Right lobe of liver (tissue), 6 donors: ENCODE data around the gene ZFR2. TPM values are rescaled to one million over a fixed set of nuclear protein-coding genes. Genes with fewer than 3 reads are reported as not detected.
"Not testable (repeated sequence)": the region's sequence is repeated elsewhere in the genome, so short reads cannot be mapped to it uniquely, and the experiment has no call there.

ENCODE experiments used
- ATAC-seq, 4 donors: fragments of 200-7000 bp; cut with Tn5 transposase; one replicate each; pipeline ENCODE4 v1.9.1; 2020; ENCODE audit warnings: mild to moderate bottlenecking in 4 of 4, moderate library complexity in 4 of 4
- DNase-seq, 3 donors: peaks; one replicate each; pipeline ENCODE4 v3.0.0-alpha.2; 2020
- H3K27ac ChIP-seq, 3 donors: fragments of 200-600 bp; one replicate each; pipeline ENCODE4 v1.8.0; 2022
- H3K27me3 ChIP-seq, 2 donors: fragments of 200-600 bp; one replicate each; pipeline ENCODE4 v1.8.0; 2022
- H3K36me3 ChIP-seq, 4 donors: fragments of 200-600 bp; sonication (generic) in 1 of 4; one replicate each; pipeline versions ENCODE4 v1.5.1 to v1.8.0; 2017 to 2022; ENCODE audit warnings: control low read depth in 1 of 4
- H3K4me1 ChIP-seq, 4 donors: fragments of 200-600 bp; sonication (generic) in 1 of 4; one replicate each; pipeline versions ENCODE4 v1.5.1 to v1.8.0; 2017 to 2022; ENCODE audit warnings: control low read depth in 1 of 4
- H3K4me3 ChIP-seq, 3 donors: fragments of 200-600 bp; one replicate each; pipeline ENCODE4 v1.8.0; 2022
- H3K9me3 ChIP-seq, 4 donors: fragments of 200-600 bp; sonication (generic) in 1 of 4; one replicate each; pipeline versions ENCODE4 v1.5.1 to v1.8.0; 2017 to 2022; ENCODE audit warnings: control low read depth in 1 of 4
- POLR2A ChIP-seq: fragments of 450-650 bp; IDR thresholded peaks from one replicate; pipeline ENCODE4 v1.6.1; 2017; ENCODE audit warnings: antibody characterized with exemption, mild to moderate bottlenecking
- WGBS: methylation state at CpG from one replicate; pipeline ENCODE4 v1.1.6; 2018; ENCODE audit warnings: low coverage, low lambda C conversion rate; ENCODE audit not compliant: insufficient coverage; ENCODE audit errors: missing lambda C conversion rate; 5-methylcytosine and 5-hydroxymethylcytosine counted together
- intact Hi-C, 2 donors: fragments of 100-400 bp; cut with DNase I; formaldehyde crosslinking; loops; one replicate each; pipeline versions ENCODE4 v1.11.2 to v1.14.1; 2022
- total RNA-seq, 6 experiments: library from RNA; depleted of rRNA in 2 of 6; stranded (reverse); fragments of >200 nt in 2 of 6; fragmentation: NEBNext Ultra II Directional in 3 of 6; extraction: Animal tissue kit (Norgen Biotek cat#: 25700) in 3 of 6; gene quantifications; one replicate each; pipeline versions ENCODE4 v1.1.0 to v1.2.4, GENCODE V29; 2016 to 2023
- TF ChIP-seq, protein P1 (sequence below), 4 donors: fragments of 200-600 bp in 3 of 4; fragments of 450-650 bp in 1 of 4; IDR thresholded peaks; one replicate each; pipeline versions ENCODE4 v1.5.1 to v1.8.0; 2016 to 2022; ENCODE audit warnings: antibody characterized with exemption in 4 of 4, mild to moderate bottlenecking in 2 of 4
- donor health status: DM: no; HTN: yes; CAD: no.
- donor health status: DM: no; HTN: no; CAD: no.
- donor health status: DM: no; HTN: no; CAD: no.
- donor health status: DM: no; HTN: yes; CAD: no.
- donor health status: DM: no; HTN: yes; CAD: no.

The ZFR2 gene
- total RNA-seq, 6 experiments from 2014 or later = not detected

DNA sequence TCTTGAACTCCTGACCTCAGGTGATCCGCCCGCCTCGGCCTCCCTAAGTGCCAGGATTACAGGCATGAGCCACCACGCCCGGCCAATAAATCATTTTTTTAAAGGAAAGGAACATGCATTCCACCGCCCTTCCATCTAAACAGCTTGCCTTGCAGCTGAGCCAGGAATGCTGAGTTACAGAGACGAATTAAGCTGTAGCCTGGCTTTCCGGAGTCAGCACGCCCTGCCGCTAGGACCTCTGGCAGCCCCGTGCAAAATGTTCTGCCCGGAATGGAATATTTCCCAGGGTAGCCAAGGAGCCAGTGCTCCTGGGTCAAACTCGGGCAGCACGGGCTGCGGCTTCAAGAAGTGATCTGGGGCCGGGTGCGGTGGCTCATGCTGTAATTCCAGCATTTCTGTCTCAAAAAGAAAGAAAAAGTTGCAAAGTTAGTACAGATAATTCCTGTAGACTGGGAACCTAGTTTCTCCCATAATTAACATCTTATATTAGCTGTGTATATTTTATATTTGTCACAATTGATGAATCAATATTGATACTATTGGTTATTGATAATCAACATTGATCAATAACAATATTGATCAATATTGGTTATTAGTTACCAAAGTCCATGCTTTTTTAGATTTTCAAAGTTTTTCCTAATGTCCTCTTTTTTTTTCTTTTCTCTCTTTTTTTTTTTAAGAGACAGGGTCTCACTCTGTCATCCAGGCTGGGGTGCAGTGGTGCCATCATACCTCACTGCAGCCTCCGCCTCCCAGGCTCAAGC is 30.9 kb upstream of the ZFR2 start:
- ATAC-seq = no peak
- intact Hi-C loops = no loop called here
- no peaks in the 10 kb centered on the region for H3K27me3 ChIP-seq
- DNase-seq = no peak
- H3K36me3 ChIP-seq = no peaks in the 10 kb centered on the region
- TF ChIP-seq POLR2A = no peak
- TF ChIP-seq, protein P1, sequence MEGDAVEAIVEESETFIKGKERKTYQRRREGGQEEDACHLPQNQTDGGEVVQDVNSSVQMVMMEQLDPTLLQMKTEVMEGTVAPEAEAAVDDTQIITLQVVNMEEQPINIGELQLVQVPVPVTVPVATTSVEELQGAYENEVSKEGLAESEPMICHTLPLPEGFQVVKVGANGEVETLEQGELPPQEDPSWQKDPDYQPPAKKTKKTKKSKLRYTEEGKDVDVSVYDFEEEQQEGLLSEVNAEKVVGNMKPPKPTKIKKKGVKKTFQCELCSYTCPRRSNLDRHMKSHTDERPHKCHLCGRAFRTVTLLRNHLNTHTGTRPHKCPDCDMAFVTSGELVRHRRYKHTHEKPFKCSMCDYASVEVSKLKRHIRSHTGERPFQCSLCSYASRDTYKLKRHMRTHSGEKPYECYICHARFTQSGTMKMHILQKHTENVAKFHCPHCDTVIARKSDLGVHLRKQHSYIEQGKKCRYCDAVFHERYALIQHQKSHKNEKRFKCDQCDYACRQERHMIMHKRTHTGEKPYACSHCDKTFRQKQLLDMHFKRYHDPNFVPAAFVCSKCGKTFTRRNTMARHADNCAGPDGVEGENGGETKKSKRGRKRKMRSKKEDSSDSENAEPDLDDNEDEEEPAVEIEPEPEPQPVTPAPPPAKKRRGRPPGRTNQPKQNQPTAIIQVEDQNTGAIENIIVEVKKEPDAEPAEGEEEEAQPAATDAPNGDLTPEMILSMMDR (IDR thresholded peaks at IDR 0.05) = no peak
- no peak overlapping the region for H3K4me3 ChIP-seq
- no peak overlapping the region for H3K27ac ChIP-seq
- WGBS = 74% methylated on average over 14 of the region's 18 CpGs
- H3K9me3 ChIP-seq = no peaks in the 10 kb centered on the region
- H3K4me1 ChIP-seq = no peaks in the 10 kb centered on the region

DNA sequence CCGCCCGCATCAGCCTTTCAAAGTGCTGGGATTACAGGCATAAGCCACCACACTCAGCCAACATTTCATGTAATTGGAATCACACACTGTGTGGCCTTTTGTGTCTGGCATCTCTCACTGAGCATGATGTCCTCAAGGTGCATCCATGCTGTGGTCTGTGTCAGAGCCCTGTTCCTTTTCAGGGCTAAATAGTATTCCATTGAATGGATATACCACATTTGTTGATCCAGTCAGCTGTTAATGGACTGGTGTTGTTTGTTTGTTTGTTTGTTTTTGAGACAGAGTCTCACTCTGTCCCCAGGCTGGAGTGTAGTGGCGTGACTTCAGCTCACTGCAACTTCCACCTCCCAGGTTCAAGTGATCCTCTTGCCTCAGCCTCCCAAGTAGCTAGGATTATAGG is 29.6 kb upstream of the ZFR2 start:
- ATAC-seq (no peak), DNase-seq (no peak)
- intact Hi-C loops = no loop called here
- WGBS = 92% methylated on average over 2 of the region's 3 CpGs
- Histone ChIP-seq H3K27me3 (no peaks in the 10 kb centered on the region), H3K9me3 (no peaks in the 10 kb centered on the region), H3K4me1 (no peaks in the 10 kb centered on the region), H3K36me3 (no peaks in the 10 kb centered on the region), H3K27ac (no peak overlapping the region), H3K4me3 (no peak overlapping the region)
- no peak for TF ChIP-seq POLR2A
- TF ChIP-seq, protein P1 (IDR thresholded peaks at IDR 0.05) = no peak

DNA sequence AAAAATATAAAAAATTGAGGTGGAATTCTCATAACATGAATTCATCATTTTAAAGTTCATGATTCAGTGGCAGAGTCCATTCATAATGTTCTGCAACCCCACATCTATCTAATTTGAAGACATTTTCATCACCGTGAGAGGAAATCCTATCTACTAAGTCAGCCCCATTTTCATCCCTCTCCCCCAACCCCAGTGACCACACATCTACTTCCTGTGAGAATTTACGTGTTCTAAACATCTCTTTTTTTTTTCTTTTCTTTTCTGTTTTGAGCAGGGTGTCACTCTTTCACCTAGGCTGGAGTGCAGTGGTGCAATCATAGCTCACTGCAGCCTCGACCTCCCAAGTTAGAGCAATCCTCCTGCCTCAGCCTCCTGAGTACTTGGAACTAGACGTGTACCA is 29.1 kb upstream of the ZFR2 start:
- 45% methylated on average over 4 of the region's 4 CpGs for WGBS

DNA sequence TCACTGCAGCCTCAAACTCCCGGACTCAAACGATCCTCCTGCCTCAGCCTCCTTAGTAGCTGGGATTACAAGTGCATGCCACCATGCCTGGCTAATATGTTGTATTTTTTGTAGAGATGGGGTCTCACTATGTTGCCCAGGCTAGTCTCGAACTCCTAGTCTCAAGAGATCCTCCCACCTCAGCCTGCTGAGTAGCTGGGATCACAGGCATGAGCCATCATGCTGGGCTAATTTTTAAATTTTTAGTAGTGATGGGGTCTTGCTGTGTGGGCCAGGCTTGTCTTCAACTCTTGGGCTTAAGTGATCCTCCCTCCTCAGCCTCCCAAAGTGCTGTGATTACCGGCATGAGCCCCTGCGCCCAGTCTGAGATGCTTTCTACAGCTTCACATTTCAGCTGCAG is 26.9 kb upstream of the ZFR2 start:
- DNase-seq (no peak), ATAC-seq (no peak)
- no peaks in the 10 kb centered on the region for H3K36me3 ChIP-seq
- WGBS = no CpG with 5 or more reads among the region's 5 CpGs
- no peak overlapping the region for H3K27ac ChIP-seq
- no peak for TF ChIP-seq POLR2A
- H3K4me1 ChIP-seq = no peaks in the 10 kb centered on the region
- no peaks in the 10 kb centered on the region for H3K27me3 ChIP-seq
- intact Hi-C loops = no loop called here
- H3K9me3 ChIP-seq = no peaks in the 10 kb centered on the region
- no peak overlapping the region for H3K4me3 ChIP-seq

More for the DNA sequence above, 29.1 kb upstream of the ZFR2 start:
- Histone ChIP-seq H3K36me3 (no peaks in the 10 kb centered on the region), H3K4me1 (no peaks in the 10 kb centered on the region), H3K27me3 (no peaks in the 10 kb centered on the region), H3K4me3 (no peak overlapping the region), H3K27ac (no peak overlapping the region), H3K9me3 (no peaks in the 10 kb centered on the region)
- ATAC-seq (no peak), DNase-seq (no peak)
- intact Hi-C loops = no loop called here
- no peak for TF ChIP-seq POLR2A
- TF ChIP-seq, protein P1 (IDR thresholded peaks at IDR 0.05) = no peak

DNA sequence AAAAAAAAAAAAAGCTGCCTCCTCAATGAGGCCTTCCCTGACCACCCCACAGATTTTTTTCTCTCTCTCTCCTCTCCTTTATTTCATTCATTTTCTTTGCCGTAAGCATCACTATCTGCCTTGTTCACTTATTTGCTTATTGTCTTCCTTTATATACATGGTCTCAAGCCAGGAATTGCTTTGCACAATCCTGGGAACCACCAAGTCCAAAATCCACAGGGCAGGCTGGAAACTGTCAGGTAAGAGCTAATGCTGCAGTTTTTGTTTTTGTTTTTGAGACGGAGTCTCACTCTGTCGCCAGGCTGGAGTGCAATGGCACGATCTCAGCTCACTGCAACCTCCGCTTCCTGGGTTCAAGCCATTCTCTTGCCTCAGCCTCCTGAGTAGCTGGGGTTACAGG is 26.1 kb upstream of the ZFR2 start:
- WGBS = 6% methylated on average over 5 of the region's 5 CpGs
- intact Hi-C loops, H3K9me3 ChIP-seq, DNase-seq, H3K4me1 ChIP-seq, H3K27me3 ChIP-seq, H3K36me3 ChIP-seq, H3K4me3 ChIP-seq, H3K27ac ChIP-seq: not testable (repeated sequence)
- ATAC-seq = peak; percentile 72 to 96 (median 82)
